ENCODE data around the gene NSMCE1.

GRCh38 chr16:27202923-27203506 lies 65.6 kb downstream of the NSMCE1 start:
- TF ChIP-seq CTCF (IDR thresholded peaks at IDR 0.05 in 8 of 11, conservative IDR thresholded peaks at IDR 0.05 in 3 of 11) = no peak
- TF ChIP-seq POLR2A (IDR thresholded peaks at IDR 0.05) = no peak
- no peak for TF ChIP-seq POLR2AphosphoS5 (IDR thresholded peaks at IDR 0.05)

Data from spleen (tissue), 7 donors.